Fibroblast of lung (primary cell): ENCODE data around the gene DISP2. TPM values are rescaled to one million over a fixed set of nuclear protein-coding genes. Genes with fewer than 3 reads are reported as not detected.

Source experiments
- DNase-seq, 2 donors: peaks; one replicate each; pipeline versions ENCODE4 v3.0.0 to v3.0.0-alpha.2; 2010; ENCODE audit warnings: low read depth in 2 of 2
- H2AFZ ChIP-seq: 2 replicates; pipeline ENCODE4 v1.5.1; 2012; ENCODE audit warnings: low read length, control low read depth, inconsistent platforms
- H3K27ac ChIP-seq: 2 replicates; pipeline ENCODE4 v1.5.1; 2011; ENCODE audit warnings: low read length, control low read depth; ENCODE audit not compliant: insufficient read depth
- H3K27me3 ChIP-seq: 2 replicates; pipeline ENCODE4 v1.5.1; 2011; ENCODE audit warnings: mild to moderate bottlenecking, low read length; ENCODE audit not compliant: control insufficient read depth, insufficient read depth
- H3K36me3 ChIP-seq: 2 replicates; pipeline ENCODE4 v1.5.1; 2011; ENCODE audit warnings: low read length; ENCODE audit not compliant: control insufficient read depth, insufficient read depth
- H3K4me1 ChIP-seq: 2 replicates; pipeline ENCODE4 v1.5.1; 2011; ENCODE audit warnings: low read length; ENCODE audit not compliant: control insufficient read depth, insufficient read depth; ENCODE audit errors: extremely low read depth
- H3K4me2 ChIP-seq: 2 replicates; pipeline ENCODE4 v1.5.1; 2011; ENCODE audit warnings: low read length, control low read depth; ENCODE audit not compliant: insufficient read depth; ENCODE audit errors: extremely low read depth
- H3K4me3 ChIP-seq, 4 experiments: fragments of 200-600 bp in 1 of 4; sonication (generic) in 1 of 4; replicated peaks in 1 of 4; 2 replicates each; pipeline ENCODE4 v1.5.1; 2011 to 2016; ENCODE audit warnings: low read length in 4 of 4, low read depth in 3 of 4, mild to moderate bottlenecking in 3 of 4, control low read depth in 2 of 4, inconsistent platforms in 1 of 4, mixed read lengths in 1 of 4; ENCODE audit not compliant: insufficient read depth in 1 of 4; ENCODE audit errors: control extremely low read depth in 1 of 4
- H3K79me2 ChIP-seq: 2 replicates; pipeline ENCODE4 v1.5.1; 2012; ENCODE audit warnings: mild to moderate bottlenecking, low read length, inconsistent platforms; ENCODE audit not compliant: control insufficient read depth, insufficient read depth
- H3K9ac ChIP-seq: 2 replicates; pipeline ENCODE4 v1.5.1; 2011; ENCODE audit warnings: mild to moderate bottlenecking, low read length, control low read depth; ENCODE audit not compliant: insufficient read depth
- H3K9me3 ChIP-seq: 2 replicates; pipeline ENCODE4 v1.5.1; 2012; ENCODE audit warnings: low read depth, low read length; ENCODE audit not compliant: control insufficient read depth, insufficient read depth
- H4K20me1 ChIP-seq: 2 replicates; pipeline ENCODE4 v1.5.1; 2011; ENCODE audit warnings: low read length; ENCODE audit not compliant: control insufficient read depth, insufficient read depth; ENCODE audit errors: extremely low read depth
- EZH2 ChIP-seq: IDR thresholded peaks from 2 replicates; pipeline ENCODE4 v1.5.1; 2012; ENCODE audit warnings: low read length, control low read depth, mild to moderate bottlenecking; ENCODE audit errors: missing control alignments
- polyA plus RNA-seq, 2 donors: library from polyadenylated mRNA; depleted of rRNA in 1 of 2; stranded (reverse) in 1 of 2; unstranded in 1 of 2; fragments of >200 nt; gene quantifications; 2 replicates each; pipeline ENCODE4 v1.2.1, GENCODE V29; 2011 to 2012; ENCODE audit warnings: missing spikeins in 1 of 2
- total RNA-seq: library from RNA; depleted of rRNA; stranded (reverse); fragments of >200 nt; gene quantifications from 2 replicates; pipeline ENCODE4 v1.2.1, GENCODE V29; 2014
- TF ChIP-seq, protein P1 (sequence below), 2 donors: IDR thresholded peaks in 1 of 2; conservative IDR thresholded peaks in 1 of 2; 1 replicate in 1 of 2; 2 replicates in 1 of 2; pipeline ENCODE4 v1.5.1; 2011 to 2012; ENCODE audit warnings: low read length in 2 of 2, control low read depth in 1 of 2, inconsistent platforms in 1 of 2, low read depth in 1 of 2, mild to moderate bottlenecking in 1 of 2

Gene DISP2
- total and polyA plus RNA-seq, 2 donors (not counting 1 experiment from before 2014, with no cell fraction given) = under 0.01 to 0.11 TPM

DNA sequence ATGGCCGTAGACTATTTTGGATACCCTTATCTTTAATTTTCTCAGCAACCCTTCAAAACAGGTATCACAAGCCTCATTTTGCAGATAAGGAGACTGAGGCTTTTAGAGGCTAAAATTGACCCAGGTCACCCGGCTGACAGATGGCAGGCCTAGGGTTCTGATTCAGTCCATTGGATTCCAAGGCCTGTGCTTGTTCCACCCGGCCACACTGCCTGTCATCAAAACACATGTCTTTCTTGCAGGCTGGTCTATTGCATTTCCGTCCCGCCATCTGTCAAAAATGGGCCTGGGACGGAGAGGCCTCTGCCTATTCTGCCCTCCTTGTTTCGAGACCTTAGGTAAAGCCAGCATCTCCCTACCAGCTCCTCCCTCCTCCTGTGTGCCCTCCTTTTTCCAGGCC lies 26.4 kb upstream of the DISP2 start:
- TF ChIP-seq, protein P1, sequence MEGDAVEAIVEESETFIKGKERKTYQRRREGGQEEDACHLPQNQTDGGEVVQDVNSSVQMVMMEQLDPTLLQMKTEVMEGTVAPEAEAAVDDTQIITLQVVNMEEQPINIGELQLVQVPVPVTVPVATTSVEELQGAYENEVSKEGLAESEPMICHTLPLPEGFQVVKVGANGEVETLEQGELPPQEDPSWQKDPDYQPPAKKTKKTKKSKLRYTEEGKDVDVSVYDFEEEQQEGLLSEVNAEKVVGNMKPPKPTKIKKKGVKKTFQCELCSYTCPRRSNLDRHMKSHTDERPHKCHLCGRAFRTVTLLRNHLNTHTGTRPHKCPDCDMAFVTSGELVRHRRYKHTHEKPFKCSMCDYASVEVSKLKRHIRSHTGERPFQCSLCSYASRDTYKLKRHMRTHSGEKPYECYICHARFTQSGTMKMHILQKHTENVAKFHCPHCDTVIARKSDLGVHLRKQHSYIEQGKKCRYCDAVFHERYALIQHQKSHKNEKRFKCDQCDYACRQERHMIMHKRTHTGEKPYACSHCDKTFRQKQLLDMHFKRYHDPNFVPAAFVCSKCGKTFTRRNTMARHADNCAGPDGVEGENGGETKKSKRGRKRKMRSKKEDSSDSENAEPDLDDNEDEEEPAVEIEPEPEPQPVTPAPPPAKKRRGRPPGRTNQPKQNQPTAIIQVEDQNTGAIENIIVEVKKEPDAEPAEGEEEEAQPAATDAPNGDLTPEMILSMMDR (conservative IDR thresholded peaks at IDR 0.05 in 1 of 2, IDR thresholded peaks at IDR 0.05 in 1 of 2; ENCODE audit: low read depth in 1 of 2, low read length in 2 of 2) = no peak
- no peak for TF ChIP-seq EZH2
- Histone ChIP-seq H3K4me1 (peaks cover 8% of the 10 kb centered on the region), H3K27ac (no peak overlapping the region)

DNA sequence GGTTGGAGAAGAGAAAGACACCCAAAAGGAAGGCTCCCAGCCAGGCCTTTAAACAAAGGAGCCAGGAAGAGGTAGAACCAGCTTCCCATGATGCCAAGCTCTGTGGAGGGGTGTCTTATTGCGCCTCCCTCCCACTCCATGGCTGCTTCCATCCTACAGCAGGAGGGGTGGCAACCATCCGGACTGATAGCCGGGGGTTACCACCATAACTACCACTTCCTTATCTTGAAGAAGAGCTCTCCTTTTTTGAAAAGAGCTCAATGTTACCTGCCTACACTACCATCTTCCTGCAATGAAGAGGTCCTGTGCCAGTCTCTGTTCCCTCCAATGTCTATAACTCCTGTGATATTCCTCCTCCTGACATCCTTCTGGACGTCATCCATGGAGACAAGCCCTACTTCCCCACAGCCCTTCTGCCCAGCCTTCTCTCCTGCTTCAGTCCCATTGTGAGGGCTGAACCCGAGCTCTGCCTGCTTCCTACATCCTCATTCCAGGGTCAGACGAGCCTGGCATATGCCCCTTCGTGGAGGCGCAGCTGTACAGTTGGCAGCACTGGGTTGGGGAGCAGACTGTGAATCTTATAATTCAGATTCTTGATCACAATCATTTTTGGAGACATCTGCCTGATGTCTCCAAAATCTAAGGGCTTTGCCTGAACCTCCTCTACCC lies 25.8 kb upstream of the DISP2 start:
- no peaks in the 10 kb centered on the region for H3K9me3 ChIP-seq
- no peak for TF ChIP-seq EZH2
- TF ChIP-seq, protein P1 (conservative IDR thresholded peaks at IDR 0.05 in 1 of 2, IDR thresholded peaks at IDR 0.05 in 1 of 2; ENCODE audit: low read depth in 1 of 2, low read length in 2 of 2) = no peak
- no peak overlapping the region for H3K4me2 ChIP-seq
- no peak overlapping the region for H3K4me3 ChIP-seq
- peaks cover 8% of the 10 kb centered on the region for H3K4me1 ChIP-seq
- no peak overlapping the region for H2AFZ ChIP-seq
- no peak overlapping the region for H3K9ac ChIP-seq
- no peak for DNase-seq
- H3K79me2 ChIP-seq = no peaks in the 10 kb centered on the region
- peaks cover 22% of the 10 kb centered on the region for H3K36me3 ChIP-seq
- H3K27ac ChIP-seq = no peak overlapping the region
- no peaks in the 10 kb centered on the region for H3K27me3 ChIP-seq
- no peaks in the 10 kb centered on the region for H4K20me1 ChIP-seq

More for the DNA sequence above, 26.4 kb upstream of the DISP2 start:
- peaks cover 17% of the 10 kb centered on the region for H3K36me3 ChIP-seq
- no peaks in the 10 kb centered on the region for H4K20me1 ChIP-seq
- H3K9ac ChIP-seq = no peak overlapping the region
- H3K79me2 ChIP-seq = no peaks in the 10 kb centered on the region
- no peaks in the 10 kb centered on the region for H3K9me3 ChIP-seq
- H2AFZ ChIP-seq = no peak overlapping the region
- H3K4me3 ChIP-seq = no peak overlapping the region
- no peak for DNase-seq
- no peaks in the 10 kb centered on the region for H3K27me3 ChIP-seq
- no peak overlapping the region for H3K4me2 ChIP-seq

DNA sequence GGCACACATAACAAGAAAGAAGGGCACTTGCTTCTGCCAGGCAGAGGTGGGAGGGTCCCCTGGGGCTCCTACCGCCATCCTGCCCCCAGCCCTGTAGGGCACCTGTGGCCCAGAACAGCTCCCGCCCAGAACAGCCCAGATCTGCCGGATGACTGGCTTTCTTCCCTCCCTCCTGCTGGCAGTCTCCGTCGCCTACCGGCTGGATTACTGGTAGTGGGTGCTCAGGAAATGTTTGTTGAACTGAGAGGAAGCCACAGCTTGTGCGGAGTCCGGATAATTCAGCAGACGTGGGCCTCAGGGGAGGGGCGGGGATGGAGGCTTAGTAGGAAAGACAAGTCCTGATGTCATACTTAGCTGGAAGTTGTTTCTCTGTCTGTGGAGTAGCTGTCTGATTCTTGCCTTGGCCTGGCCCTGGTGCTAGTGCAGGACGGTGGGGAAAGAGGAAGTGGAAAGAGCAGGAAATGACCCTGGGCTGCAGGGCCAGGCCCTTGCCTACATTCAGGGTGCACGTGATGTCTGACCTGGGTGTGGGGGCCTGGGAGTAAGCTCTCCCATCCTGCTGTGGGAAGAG lies 24.0 kb upstream of the DISP2 start:
- Histone ChIP-seq H3K4me2 (no peak overlapping the region), H3K4me1 (peaks cover 18% of the 10 kb centered on the region), H3K27ac (peak overlapping the region; percentile 32), H3K79me2 (peaks cover 7% of the 10 kb centered on the region), H3K9me3 (no peaks in the 10 kb centered on the region), H3K27me3 (no peaks in the 10 kb centered on the region), H3K4me3 (no peak overlapping the region), H3K9ac (no peak overlapping the region), H4K20me1 (no peaks in the 10 kb centered on the region), H2AFZ (no peak overlapping the region), H3K36me3 (peaks cover 24% of the 10 kb centered on the region)
- peak; percentile 60 to 75 for DNase-seq
- TF ChIP-seq, protein P1 (conservative IDR thresholded peaks at IDR 0.05 in 1 of 2, IDR thresholded peaks at IDR 0.05 in 1 of 2; ENCODE audit: low read depth in 1 of 2, low read length in 2 of 2) = no peak
- TF ChIP-seq EZH2 = no peak
